CD14-positive monocyte (primary cell): ENCODE data around the gene DOCK1. TPM values are rescaled to one million over a fixed set of nuclear protein-coding genes. Genes with fewer than 3 reads are reported as not detected.

Experiments used
- DNase-seq, 3 donors: peaks; one replicate each; pipeline ENCODE4 v3.0.0-alpha.2; 2011 to 2022
- H2AFZ ChIP-seq: 2 replicates; pipeline ENCODE4 v1.6.0; 2012; ENCODE audit warnings: mild to moderate bottlenecking, low read depth, low read length, inconsistent platforms; ENCODE audit not compliant: insufficient read depth, poor library complexity, severe bottlenecking
- H3K27ac ChIP-seq, 2 donors: 1 replicate in 1 of 2; 2 replicates in 1 of 2; pipeline ENCODE4 v1.5.1; 2012 to 2013; ENCODE audit warnings: low read length in 2 of 2, control low read depth in 1 of 2, inconsistent platforms in 1 of 2, low read depth in 1 of 2, mild to moderate bottlenecking in 1 of 2
- H3K27me3 ChIP-seq, 2 donors: one replicate each; pipeline versions ENCODE4 v1.6.0 to v1.6.1; 2011 to 2013; ENCODE audit warnings: low read length in 2 of 2; ENCODE audit not compliant: control insufficient read depth in 2 of 2, insufficient read depth in 2 of 2
- H3K36me3 ChIP-seq, 2 donors: replicated peaks in 1 of 2; 1 replicate in 1 of 2; 2 replicates in 1 of 2; pipeline versions ENCODE4 v1.5.1 to v1.6.1; 2012 to 2013; ENCODE audit warnings: low read length in 2 of 2, control low read depth in 1 of 2, inconsistent platforms in 1 of 2, mild to moderate bottlenecking in 1 of 2; ENCODE audit not compliant: insufficient read depth in 2 of 2, control insufficient read depth in 1 of 2
- H3K4me1 ChIP-seq, 2 donors: 1 replicate in 1 of 2; 2 replicates in 1 of 2; pipeline versions ENCODE4 v1.5.1 to v1.6.1; 2012 to 2013; ENCODE audit warnings: low read length in 2 of 2, control low read depth in 1 of 2, inconsistent platforms in 1 of 2, mild to moderate bottlenecking in 1 of 2, moderate library complexity in 1 of 2; ENCODE audit not compliant: insufficient read depth in 2 of 2, control insufficient read depth in 1 of 2
- H3K4me2 ChIP-seq: replicated peaks from 2 replicates; pipeline ENCODE3; 2012; ENCODE audit warnings: low read length, moderate library complexity, mild to moderate bottlenecking; ENCODE audit not compliant: poor library complexity, severe bottlenecking; ENCODE audit errors: extremely low read depth
- H3K4me3 ChIP-seq, 3 experiments: fragments of 200-600 bp in 1 of 3; sonication (generic) in 1 of 3; replicated peaks in 1 of 3; 1 replicate in 2 of 3; 2 replicates in 1 of 3; pipeline ENCODE4 v1.5.1; 2011 to 2013; ENCODE audit warnings: low read length in 3 of 3, mild to moderate bottlenecking in 3 of 3, control low read depth in 2 of 3, low read depth in 2 of 3, inconsistent platforms in 1 of 3, moderate library complexity in 1 of 3
- H3K79me2 ChIP-seq: 2 replicates; pipeline ENCODE4 v1.6.0; 2012; ENCODE audit warnings: mild to moderate bottlenecking, control low read depth, inconsistent platforms, low read length, moderate library complexity; ENCODE audit not compliant: insufficient read depth
- H3K9ac ChIP-seq: 2 replicates; pipeline ENCODE4 v1.6.0; 2017; ENCODE audit warnings: low read length, mild to moderate bottlenecking; ENCODE audit not compliant: insufficient read depth, poor library complexity, severe bottlenecking
- H3K9me3 ChIP-seq, 2 donors: replicated peaks in 1 of 2; 1 replicate in 1 of 2; 2 replicates in 1 of 2; pipeline versions ENCODE4 v1.5.1 to v1.6.1; 2012 to 2013; ENCODE audit warnings: low read length in 2 of 2, control low read depth in 1 of 2; ENCODE audit not compliant: control insufficient read depth in 1 of 2, insufficient read depth in 1 of 2
- H4K20me1 ChIP-seq: 2 replicates; pipeline ENCODE4 v1.6.0; 2012; ENCODE audit warnings: mild to moderate bottlenecking, low read length, control low read depth, moderate library complexity; ENCODE audit not compliant: insufficient read depth
- H3K27ac Mint-ChIP-seq, 7 donors: one replicate each; pipeline ENCODE4 v1.8.0; 2020; ENCODE audit warnings: mild to moderate bottlenecking in 7 of 7, mixed read lengths in 7 of 7, moderate library complexity in 6 of 7, inconsistent platforms in 2 of 7
- H3K27me3 Mint-ChIP-seq, 3 donors: one replicate each; pipeline ENCODE4 v1.8.0; 2021 to 2022; ENCODE audit warnings: low read depth in 3 of 3, mild to moderate bottlenecking in 3 of 3, mixed read lengths in 3 of 3, moderate library complexity in 3 of 3, inconsistent platforms in 1 of 3
- H3K36me3 Mint-ChIP-seq, 2 donors: one replicate each; pipeline ENCODE4 v1.8.0; 2020; ENCODE audit warnings: mixed read lengths in 2 of 2, inconsistent platforms in 1 of 2, mild to moderate bottlenecking in 1 of 2
- H3K4me1 Mint-ChIP-seq: one replicate; pipeline ENCODE4 v1.8.0; 2020; ENCODE audit warnings: mild to moderate bottlenecking, mixed read lengths
- H3K4me3 Mint-ChIP-seq, 2 donors: one replicate each; pipeline ENCODE4 v1.8.0; 2020; ENCODE audit warnings: mild to moderate bottlenecking in 2 of 2, mixed read lengths in 2 of 2, moderate library complexity in 1 of 2
- H3K9me3 Mint-ChIP-seq, 7 donors: one replicate each; pipeline ENCODE4 v1.8.0; 2020 to 2022; ENCODE audit warnings: mixed read lengths in 7 of 7, mild to moderate bottlenecking in 6 of 7, moderate library complexity in 6 of 7, inconsistent platforms in 2 of 7
- CTCF ChIP-seq: fragments of 200-600 bp; IDR thresholded peaks from one replicate; pipeline ENCODE4 v1.8.0; 2022; ENCODE audit warnings: antibody characterized with exemption, mild to moderate bottlenecking
- WGBS: methylation state at CpG from one replicate; pipeline ENCODE4 v1.1.5; 2013; ENCODE audit warnings: missing lambda C conversion rate; ENCODE audit not compliant: insufficient coverage; 5-methylcytosine and 5-hydroxymethylcytosine counted together
- intact Hi-C, 2 donors: fragments of 100-400 bp; cut with micrococcal nuclease; formaldehyde crosslinking; loops; one replicate each; pipeline versions ENCODE4 v1.15.0 to v1.15.1; 2023
- polyA plus RNA-seq, 3 donors: library from polyadenylated mRNA; depleted of rRNA in 1 of 3; unstranded in 2 of 3; stranded (reverse) in 1 of 3; fragments of 300-500 nt in 2 of 3; fragments of >200 nt in 1 of 3; fragmentation: Illumina TruSeq in 2 of 3; gene quantifications; 1 replicate in 2 of 3; 2 replicates in 1 of 3; pipeline ENCODE4 v1.2.3, GENCODE V29; 2012 to 2021

DOCK1 gene
- polyA plus RNA-seq, 3 donors, result 0.31 to 0.35 TPM; not detected in 1

- H3K4me1 Mint-ChIP-seq, result peaks cover 7% of the 10 kb centered on the region
- Histone ChIP-seq H3K79me2 (no peaks in the 10 kb centered on the region), H3K9me3 (no peaks in the 10 kb centered on the region), H3K4me2 (no peak overlapping the region), H3K4me3 (no peak overlapping the region), H3K4me1 (no peaks in the 10 kb centered on the region), H3K27ac (no peak overlapping the region), H4K20me1 (no peaks in the 10 kb centered on the region), H3K9ac (no peak overlapping the region), H3K36me3 (no peaks in the 10 kb centered on the region), H3K27me3 (no peaks in the 10 kb centered on the region), H2AFZ (no peak overlapping the region)
- peaks cover 0 to 3% (median 0%) of the 10 kb centered on the region in 3 donors for H3K27me3 Mint-ChIP-seq
- WGBS, result no CpG with 5 or more reads among the region's 5 CpGs
- H3K4me3 Mint-ChIP-seq, result no peak overlapping the region
- DNase-seq, result no peak
- no peaks in the 10 kb centered on the region for H3K36me3 Mint-ChIP-seq
- intact Hi-C loops, result no loop called here
- no peak overlapping the region for H3K27ac Mint-ChIP-seq
- peaks cover 0 to 1% (median 0%) of the 10 kb centered on the region in 7 donors for H3K9me3 Mint-ChIP-seq
- no peak for TF ChIP-seq CTCF
These were observed 374.1 kb downstream of the DOCK1 start for GRCh38 chr10:127279334-127279774.

GRCh38 chr10:127280446-127280845 is 375.2 kb downstream of the DOCK1 start:
- H3K79me2 ChIP-seq, result no peaks in the 10 kb centered on the region
- H3K36me3 ChIP-seq, result no peaks in the 10 kb centered on the region
- H4K20me1 ChIP-seq, result no peaks in the 10 kb centered on the region
- H3K27me3 ChIP-seq, result no peaks in the 10 kb centered on the region
- no peak overlapping the region for H3K4me2 ChIP-seq
- no peaks in the 10 kb centered on the region for H3K9me3 Mint-ChIP-seq
- H3K4me1 ChIP-seq, result no peaks in the 10 kb centered on the region
- H3K9ac ChIP-seq, result no peak overlapping the region
- H3K27me3 Mint-ChIP-seq, result peaks cover 0 to 3% (median 0%) of the 10 kb centered on the region in 3 donors
- H3K36me3 Mint-ChIP-seq, result no peaks in the 10 kb centered on the region
- H3K4me3 Mint-ChIP-seq, result no peak overlapping the region
- DNase-seq, result no peak
- WGBS, result 100% methylated on average over 1 of the region's 4 CpGs
- H2AFZ ChIP-seq, result no peak overlapping the region
- H3K9me3 ChIP-seq, result no peaks in the 10 kb centered on the region
- no peak for TF ChIP-seq CTCF
- H3K27ac ChIP-seq, result no peak overlapping the region
- no peak overlapping the region for H3K4me3 ChIP-seq
- peaks cover 7% of the 10 kb centered on the region for H3K4me1 Mint-ChIP-seq
- no peak overlapping the region for H3K27ac Mint-ChIP-seq
- intact Hi-C loops, result no loop called here
